ENCODE measurements around the gene FBF1.
"Not testable (repeated sequence)": the region's sequence is repeated elsewhere in the genome, so short reads cannot be mapped to it uniquely, and the experiment has no call there.

Gene FBF1

GRCh38 chr17:75893305-75894048, 47.4 kb downstream of the FBF1 start:
- no peak for FAIRE-seq

GRCh38 chr17:75892556-75893224, 48.2 kb downstream of the FBF1 start:
- FAIRE-seq, result no peak

DNA sequence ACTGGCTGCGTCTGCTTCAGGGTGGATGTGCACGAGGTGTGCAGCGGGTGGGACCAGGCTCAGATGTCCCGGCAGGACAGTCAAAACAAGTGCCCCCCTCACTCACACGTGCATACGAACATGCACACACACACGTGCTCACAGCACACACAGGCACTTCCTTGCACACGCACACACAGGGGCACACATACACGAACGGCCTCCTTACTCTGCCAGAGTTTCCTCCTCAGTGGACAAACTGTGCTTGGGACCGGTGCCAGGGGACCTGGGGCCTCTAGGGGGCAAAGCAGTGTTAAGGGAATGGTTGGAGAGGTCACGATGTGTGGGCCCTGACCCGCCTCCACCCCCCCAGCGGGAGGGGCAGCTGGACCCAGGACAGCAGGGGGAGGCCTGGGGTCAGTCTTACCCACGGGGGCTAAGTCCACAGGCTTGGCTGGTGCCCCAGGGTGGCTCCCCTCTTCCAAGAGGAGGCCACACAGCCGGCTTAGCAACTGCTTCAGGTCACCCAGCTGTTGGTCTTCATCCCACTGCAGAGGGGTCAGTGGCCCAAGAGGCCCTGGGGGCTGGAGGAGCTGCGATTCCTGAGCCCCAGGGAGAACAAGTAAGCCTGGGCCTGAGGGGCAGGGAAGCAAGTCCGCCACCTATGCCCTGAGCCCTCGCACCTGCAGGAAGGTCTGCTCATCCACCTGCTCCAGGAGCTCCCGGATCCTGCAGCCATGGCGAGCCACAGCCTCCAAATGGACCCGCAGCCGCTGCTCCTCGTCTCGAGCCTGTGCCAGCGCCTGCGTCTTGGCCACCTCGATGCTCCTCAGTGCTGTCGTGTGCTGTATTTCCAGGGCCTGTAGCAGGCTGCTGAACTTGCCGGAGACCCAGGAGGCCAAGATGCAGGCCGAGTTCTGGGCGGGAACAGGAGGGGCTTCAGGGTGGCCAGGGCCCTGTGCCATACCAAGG, 49.0 kb downstream of the FBF1 start:
- no peak for FAIRE-seq

DNA sequence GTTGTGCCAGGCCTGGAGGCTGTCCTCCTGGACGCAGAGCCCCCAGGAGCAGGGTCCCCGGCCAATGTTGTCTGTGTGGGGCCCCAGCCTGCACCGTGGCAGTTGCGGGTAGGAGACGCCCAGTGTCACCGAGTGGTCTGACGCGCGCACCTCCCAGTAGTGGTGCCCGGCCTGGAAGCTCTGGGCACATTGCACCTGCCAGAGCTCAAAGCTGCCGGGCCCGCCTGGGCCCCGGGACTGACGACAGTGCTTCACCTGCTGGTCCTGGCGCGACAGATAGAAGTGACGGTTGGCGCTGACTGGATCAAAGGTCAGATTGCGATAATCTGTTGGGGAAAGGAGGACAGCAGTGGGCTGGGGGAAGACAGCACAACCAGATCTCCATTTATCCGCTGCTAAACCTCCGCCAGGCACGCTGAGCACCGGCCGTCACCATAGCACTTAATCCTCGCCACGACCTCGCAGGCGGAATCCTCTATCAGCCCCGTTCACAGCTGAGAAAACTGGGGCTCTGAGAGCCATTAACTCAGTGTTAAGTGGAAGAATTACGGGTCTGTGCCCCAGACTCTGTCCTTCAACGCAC, 49.7 kb downstream of the FBF1 start:
- no peak for FAIRE-seq

DNA sequence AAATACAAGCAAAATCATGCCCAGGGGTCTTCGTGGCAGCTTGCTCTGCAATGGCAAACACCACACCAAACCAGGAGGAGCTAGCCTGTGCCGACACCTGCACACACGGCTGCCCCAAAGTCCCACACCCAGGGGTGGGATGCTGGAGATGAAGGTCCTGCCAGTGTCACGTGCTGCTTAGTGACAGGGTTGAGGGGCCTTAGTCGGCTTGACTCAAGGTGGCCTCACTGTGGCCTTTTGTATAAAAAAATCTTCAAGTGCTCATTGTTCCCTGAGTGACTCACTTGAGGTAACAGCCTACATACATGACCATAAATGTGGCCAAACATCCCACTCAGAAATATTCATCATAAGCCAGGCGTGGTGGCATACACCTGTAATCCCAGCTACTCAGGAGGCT, 51.4 kb downstream of the FBF1 start:
- FAIRE-seq, result no peak

DNA sequence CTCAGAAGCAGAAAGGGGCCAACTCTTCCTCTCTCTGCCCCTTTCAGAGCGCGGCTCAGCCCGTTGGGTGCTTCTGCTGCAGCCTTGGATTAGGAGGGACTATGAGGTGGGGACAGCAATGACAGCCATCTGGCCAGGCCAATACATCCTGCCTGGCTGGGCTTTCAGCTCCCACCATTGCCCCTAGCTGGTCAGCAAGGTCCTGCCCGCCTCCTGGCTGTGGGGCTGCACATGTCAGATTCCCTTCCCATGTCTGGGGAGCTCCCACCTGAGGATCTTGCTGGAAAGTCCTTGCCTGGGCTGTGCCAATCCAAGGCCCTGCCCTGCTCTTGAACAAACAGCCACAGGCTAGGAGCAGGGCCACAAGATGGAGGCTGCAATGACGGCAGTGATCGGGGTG, 52.4 kb downstream of the FBF1 start:
- no peak for FAIRE-seq

- FAIRE-seq, result not testable (repeated sequence)
Measured at GRCh38 chr17:75885860-75886259, 55.0 kb downstream of the FBF1 start.

GRCh38 chr17:75885431-75885830, 55.4 kb downstream of the FBF1 start:
- FAIRE-seq, result no peak

DNA sequence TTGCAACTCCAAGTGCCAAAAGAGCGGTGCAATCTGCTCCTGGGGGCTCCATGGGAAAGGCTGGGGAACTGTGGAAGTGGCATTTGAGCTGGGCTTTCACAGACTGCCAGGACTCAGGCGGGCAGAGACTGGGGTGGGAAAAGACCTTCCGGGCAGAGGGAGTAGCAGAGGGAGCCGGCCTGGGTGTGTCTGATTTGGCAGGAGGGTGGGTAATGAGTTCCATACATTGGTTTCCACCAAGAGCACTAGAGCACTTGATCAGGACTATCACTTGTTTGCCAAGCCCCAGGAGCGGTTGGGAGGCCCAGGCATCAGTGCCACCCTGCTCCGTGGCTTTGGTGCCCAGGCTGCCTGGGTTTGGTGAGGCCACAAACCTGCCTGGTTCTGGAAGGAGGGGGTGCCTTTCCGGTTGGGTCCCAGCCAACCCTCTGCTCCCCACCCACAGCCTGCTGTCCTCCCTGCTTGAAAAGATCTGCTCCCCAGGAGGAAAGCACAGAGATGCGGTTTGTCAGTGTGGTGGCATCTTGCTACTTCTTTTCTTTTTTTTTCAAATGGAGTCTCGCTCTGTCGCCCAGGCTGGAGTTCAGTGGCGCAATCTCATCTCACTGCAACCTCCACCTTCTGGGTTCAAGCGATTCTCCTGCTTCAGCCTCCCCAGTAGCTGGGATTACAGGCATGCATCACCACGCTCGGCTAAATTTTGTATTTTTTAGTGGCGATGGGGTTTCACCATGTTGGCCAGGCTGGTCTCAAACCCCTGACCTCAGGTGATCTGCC, 59.0 kb downstream of the FBF1 start:
- no peak for FAIRE-seq

- FAIRE-seq, result no peak
Measured at GRCh38 chr17:75880266-75880665, 60.6 kb downstream of the FBF1 start.

- FAIRE-seq, result no peak
Measured at GRCh38 chr17:75878174-75878998, 62.5 kb downstream of the FBF1 start, which contains the start of gene TRIM47. TSS of gene TRIM47 (minus strand) at chr17:75878581. CDS start at chr17:75878548, 33 bp downstream.

- FAIRE-seq, result no peak
Measured at GRCh38 chr17:75877752-75878173, 63.1 kb downstream of the FBF1 start.

DNA sequence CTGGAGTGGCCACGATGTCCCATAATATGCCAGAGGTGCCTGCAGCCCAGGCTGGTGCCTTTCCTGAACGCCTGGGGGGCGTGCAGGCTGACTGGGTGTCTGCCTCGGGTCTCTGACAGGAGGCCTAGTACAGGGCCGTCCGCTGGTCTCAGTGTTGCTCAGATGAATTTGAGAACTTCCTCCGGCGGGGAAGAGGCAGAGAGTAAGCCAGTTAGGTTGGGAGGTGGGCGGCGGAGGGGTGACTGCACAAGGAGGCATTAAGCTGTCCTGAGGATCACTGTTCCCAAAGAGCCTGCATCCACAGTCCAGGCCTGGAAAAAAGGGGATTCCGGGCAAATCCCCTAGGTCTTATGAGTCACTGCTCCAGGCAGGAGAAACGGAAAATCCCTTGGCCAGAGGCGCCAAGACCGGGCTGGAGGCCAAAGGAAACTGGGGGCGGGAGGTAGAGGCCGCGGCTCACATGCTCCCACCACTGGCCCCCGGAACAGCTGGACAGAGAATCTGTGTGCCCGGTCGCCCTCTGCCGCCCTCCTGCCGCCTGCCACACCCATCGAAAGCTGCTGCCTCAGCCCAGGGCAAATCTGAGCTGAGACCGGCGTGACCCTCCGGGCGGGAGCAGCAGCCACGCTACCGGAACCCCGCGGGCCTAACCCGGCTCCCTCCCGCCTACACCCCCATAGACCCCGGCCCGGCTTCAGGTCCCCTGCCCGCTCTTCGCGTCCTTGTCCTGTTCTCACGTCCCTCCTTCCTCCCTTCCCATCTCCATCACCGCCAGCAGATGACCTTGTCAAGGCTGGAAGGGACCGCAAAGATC, 63.7 kb downstream of the FBF1 start:
- no peak for FAIRE-seq

DNA sequence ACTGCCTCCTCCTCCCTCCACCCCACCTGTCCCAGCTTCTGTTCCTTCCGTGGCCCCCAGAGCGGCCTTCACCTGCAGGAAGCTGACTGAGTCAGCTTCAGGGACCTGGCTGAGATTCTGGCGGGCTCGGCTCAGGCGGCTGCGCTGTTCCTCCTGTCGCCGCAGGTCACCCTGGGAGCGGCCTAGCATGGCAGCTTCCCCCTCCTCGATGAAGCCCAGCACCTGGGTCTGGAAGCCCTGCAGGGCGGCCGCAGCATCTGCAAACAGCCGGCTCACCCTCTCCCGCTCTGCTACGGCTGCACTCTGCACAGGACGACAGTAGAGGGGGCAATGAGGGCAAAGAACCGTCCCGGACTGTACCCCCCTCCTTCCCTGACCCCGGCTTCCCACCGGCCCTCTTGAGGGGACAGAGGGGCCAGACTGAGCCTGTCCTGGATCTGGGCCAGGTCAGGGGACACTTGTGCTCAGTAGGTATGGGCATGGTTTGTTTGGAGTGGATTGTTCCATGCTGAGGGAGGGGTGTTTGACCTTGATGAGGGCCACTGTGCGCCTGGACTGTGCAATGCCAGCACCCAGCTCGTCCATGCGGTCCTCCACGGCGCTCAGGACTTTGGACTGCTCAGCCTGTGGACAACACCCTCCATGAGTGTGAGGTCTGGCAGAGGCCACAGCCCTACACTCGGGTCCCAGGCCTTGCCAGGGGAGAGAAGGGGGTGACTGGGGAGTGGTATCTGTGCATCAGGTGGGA, 64.5 kb downstream of the FBF1 start:
- no peak for FAIRE-seq

GRCh38 chr17:75875940-75876189, 65.0 kb downstream of the FBF1 start:
- no peak for FAIRE-seq

DNA sequence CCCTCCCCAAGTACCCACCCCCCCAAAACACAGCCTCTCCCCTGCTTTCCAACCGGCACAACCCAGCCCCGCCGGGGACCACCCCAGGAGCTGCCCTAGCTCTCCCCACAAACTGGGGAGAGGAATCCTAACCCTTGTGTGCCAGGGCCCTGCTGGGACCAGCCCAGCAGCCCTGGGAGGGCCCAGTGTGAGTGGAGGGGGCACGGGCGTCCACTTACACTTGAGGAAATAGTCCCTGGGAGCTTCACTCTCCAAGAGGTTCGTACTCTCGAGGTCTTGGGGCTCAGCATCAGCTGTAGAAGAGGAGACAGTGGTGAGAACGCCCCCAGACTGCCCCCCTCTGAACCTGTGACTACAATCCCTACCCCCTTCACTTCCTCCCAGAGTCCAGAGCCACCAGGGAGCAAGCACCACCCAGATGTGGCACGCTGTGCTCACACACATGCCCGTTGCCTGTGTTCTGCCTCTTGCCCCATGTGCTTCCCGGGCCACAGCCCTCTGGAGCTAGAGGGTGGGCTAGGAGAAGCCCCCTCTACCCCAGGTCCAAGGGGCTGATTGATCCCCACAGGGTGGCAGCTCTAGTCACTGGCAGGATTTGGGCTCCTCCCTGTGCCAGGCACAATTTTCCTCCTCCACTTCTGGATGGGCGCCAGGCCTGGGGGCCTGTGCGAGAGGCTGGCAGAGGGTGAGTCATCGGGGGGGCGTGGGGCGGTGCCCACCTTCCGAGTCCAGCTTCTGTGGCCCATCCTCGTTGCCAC, 65.5 kb downstream of the FBF1 start:
- FAIRE-seq, result no peak

DNA sequence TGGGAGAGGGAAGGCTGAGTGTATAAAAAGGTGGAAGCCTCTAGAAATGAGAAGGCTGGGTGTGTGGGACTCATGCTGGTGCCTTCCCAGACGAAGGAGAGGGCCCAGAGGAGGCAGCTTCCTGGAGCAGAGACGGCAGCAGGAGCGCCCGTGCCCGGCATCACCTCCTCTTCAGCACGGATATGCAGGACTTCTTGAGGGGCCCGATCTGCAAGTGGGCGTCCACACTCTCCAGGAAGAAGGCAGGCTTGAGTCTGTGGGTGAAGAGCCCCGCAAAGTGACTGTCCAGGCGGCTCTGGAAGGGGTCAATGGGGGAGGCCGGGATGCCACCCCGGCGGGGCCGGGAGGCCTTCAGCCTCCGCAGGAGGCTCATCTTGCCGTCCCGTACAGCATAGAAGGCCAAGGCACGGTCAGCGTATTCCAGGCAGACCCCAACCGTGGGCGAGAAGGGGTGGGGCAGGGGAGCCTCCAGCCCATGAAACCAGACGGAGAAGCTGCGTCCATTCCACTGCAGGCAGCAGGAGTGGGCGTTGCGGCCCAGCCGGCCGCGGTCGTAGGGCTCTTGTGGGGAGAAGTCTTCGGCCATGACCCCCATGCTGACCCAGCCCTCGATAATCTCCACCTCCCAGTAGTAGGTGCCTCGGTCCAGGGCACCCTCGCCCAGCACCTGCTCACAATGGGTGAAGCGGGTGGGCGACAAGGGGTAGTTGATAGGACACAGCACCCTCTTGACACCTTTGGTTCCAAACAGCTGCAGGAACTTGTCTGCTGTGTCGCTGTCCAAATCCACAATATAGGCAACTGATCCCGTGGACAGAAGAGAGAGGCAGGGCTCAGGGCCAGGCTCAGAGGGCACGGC, 66.3 kb downstream of the FBF1 start:
- FAIRE-seq, result no peak
